Heart left ventricle (tissue), 16 donors: ENCODE measurements around the gene PARD3. TPM values are rescaled to one million over a fixed set of nuclear protein-coding genes. Genes with fewer than 3 reads are reported as not detected.

ENCODE experiments used
- ATAC-seq, 4 donors: fragments of 200-7000 bp; cut with Tn5 transposase; one replicate each; pipeline ENCODE4 v1.9.1; 2020 to 2022; ENCODE audit warnings: moderate library complexity in 4 of 4, mild to moderate bottlenecking in 3 of 4, moderate number of reproducible peaks in 1 of 4
- DNase-seq, 5 donors: peaks; one replicate each; pipeline ENCODE4 v3.0.0-alpha.2; 2020
- H3K27ac ChIP-seq, 12 donors: fragments of 200-600 bp; sonication (generic) in 4 of 12; one replicate each; pipeline versions ENCODE4 v1.5.0 to v1.8.0; 2016 to 2022; ENCODE audit warnings: mild to moderate bottlenecking in 2 of 12
- H3K27me3 ChIP-seq, 9 donors: fragments of 200-600 bp; sonication (generic) in 2 of 9; one replicate each; pipeline versions ENCODE4 v1.5.1 to v1.8.0; 2016 to 2022; ENCODE audit warnings: mild to moderate bottlenecking in 3 of 9
- H3K36me3 ChIP-seq, 9 donors: fragments of 200-600 bp; sonication (generic) in 2 of 9; one replicate each; pipeline versions ENCODE4 v1.5.0 to v1.8.0; 2018 to 2022; ENCODE audit warnings: mild to moderate bottlenecking in 2 of 9
- H3K4me1 ChIP-seq, 12 donors: fragments of 200-600 bp; sonication (generic) in 4 of 12; one replicate each; pipeline versions ENCODE4 v1.5.0 to v1.8.0; 2016 to 2022; ENCODE audit warnings: mild to moderate bottlenecking in 3 of 12
- H3K4me3 ChIP-seq, 12 donors: fragments of 200-600 bp; sonication (generic) in 4 of 12; one replicate each; pipeline versions ENCODE4 v1.5.0 to v1.8.0; 2017 to 2022; ENCODE audit warnings: mild to moderate bottlenecking in 9 of 12, moderate library complexity in 4 of 12
- H3K9me3 ChIP-seq, 12 donors: fragments of 200-600 bp; sonication (generic) in 4 of 12; one replicate each; pipeline versions ENCODE4 v1.5.0 to v1.8.0; 2016 to 2022; ENCODE audit warnings: mild to moderate bottlenecking in 1 of 12
- CTCF ChIP-seq, 12 donors: fragments of 200-600 bp; sonication (generic) in 4 of 12; IDR thresholded peaks; one replicate each; pipeline versions ENCODE4 v1.5.0 to v1.8.0; 2018 to 2022; ENCODE audit warnings: antibody characterized with exemption in 12 of 12, mild to moderate bottlenecking in 5 of 12
- POLR2A ChIP-seq, 2 donors: fragments of 450-650 bp; IDR thresholded peaks; one replicate each; pipeline ENCODE4 v1.6.1; 2017; ENCODE audit warnings: antibody characterized with exemption in 2 of 2, mild to moderate bottlenecking in 2 of 2, moderate library complexity in 2 of 2
- WGBS, 4 donors: extraction: QIAGEN DNeasy Blood & Tissue Kit in 2 of 4; methylation state at CpG; one replicate each; pipeline versions ENCODE4 v1.1.5 to v1.1.7; 2013 to 2018; 5-methylcytosine and 5-hydroxymethylcytosine counted together
- intact Hi-C, 10 donors: fragments of 100-400 bp; cut with DNase I; formaldehyde crosslinking; loops; one replicate each; pipeline versions ENCODE4 v1.11.1 to v1.14.2; 2022
- polyA plus RNA-seq, 2 donors: library from polyadenylated mRNA; stranded (reverse); fragments of 200-250 nt; gene quantifications; one replicate each; pipeline ENCODE4 v1.2.3, GENCODE V29; 2013
- total RNA-seq, 9 donors: library from RNA; depleted of rRNA in 2 of 9; stranded (reverse); fragments of >200 nt in 2 of 9; fragmentation: NEBNext Ultra II Directional in 3 of 9; extraction: Animal tissue kit (Norgen Biotek cat#: 25700) in 3 of 9; gene quantifications; one replicate each; pipeline versions ENCODE4 v1.1.0 to v1.2.4, GENCODE V29; 2016 to 2023
- donor health status: ischemic (EF 13 %, LVEDD 7.1; RV severe dilation, severe dysfunction).
- donor health status: healthy with polysubstance abuse.
- donor health status: DM: no; HTN: yes; CAD: no.
- donor health status: DM: no; HTN: no; CAD: no.
- donor health status: ischemic (EF 25% LVEDD 6.9; RV normal size, moderate dysfunction).
- donor health status: ischemic (EF 25% LVEDD 5.7; RV mildly dilated, moderate dysfunction).
- donor health status: healthy.
- donor health status: DM: yes; HTN: yes; CAD: no.
- donor health status: ischemic (EF 35%, LVEDD 5.7; RV mildly dilated, moderate dysfunction).
- donor health status: nonischemic (EF 11% LVEDD 7.7; RV severe dilation, severe dysfunction).
- donor health status: DM: yes; HTN: yes; CAD: no.
- donor health status: PGD.
- donor health status: ischemic (EF 29% LVEDD 5.4; RV normal size, mild dysfunction).
- donor health status: nonischemic (EF 23%, LVEDD 6.1; RV moderate dilation, normal function).

Gene PARD3
- total and polyA plus RNA-seq, 11 donors: 24.8 to 69.7 (median 33.1) TPM

- peak in 2 of 4 donors; percentile 7 to 30 for ATAC-seq
- no peaks in the 10 kb centered on the region for H3K9me3 ChIP-seq
- no peaks in the 10 kb centered on the region for H3K27me3 ChIP-seq
- intact Hi-C loops: no loop called here
- no peak overlapping the region for H3K4me3 ChIP-seq
- H3K4me1 ChIP-seq: peaks cover 4 to 91% (median 35%) of the 10 kb centered on the region in 12 donors
- DNase-seq: no peak
- no peaks in the 10 kb centered on the region for H3K36me3 ChIP-seq
- H3K27ac ChIP-seq: peak overlapping the region in 11 of 12 donors; percentile 3 to 74 (median 40)
- WGBS, 4 donors: 38 to 61% (median 53%) methylated on average over 3 of the region's 3 CpGs
- TF ChIP-seq CTCF (IDR thresholded peaks at IDR 0.05) (no peak), POLR2A (IDR thresholded peaks at IDR 0.05) (no peak)
Observed at GRCh38 chr10:34706147-34706546, 108.9 kb downstream of the PARD3 start.

DNA sequence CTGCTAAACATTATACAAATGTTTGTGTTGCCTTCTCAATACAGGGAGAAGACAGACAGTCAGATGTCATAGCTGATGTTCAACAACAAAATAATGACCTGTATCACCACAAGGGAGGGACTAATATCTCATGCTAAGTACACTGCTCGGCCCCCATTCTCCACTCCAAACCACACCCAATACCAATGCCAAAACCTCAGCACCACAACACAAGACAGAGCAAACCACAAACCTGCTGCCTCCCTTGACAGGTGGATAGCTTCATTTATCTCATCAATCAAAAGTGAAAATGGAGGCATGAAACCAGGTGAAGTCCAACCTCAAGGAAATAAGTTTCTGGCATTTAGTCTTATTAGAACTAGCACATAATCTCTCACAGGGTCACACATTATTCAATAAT lies 109.5 kb downstream of the PARD3 start:
- DNase-seq (no peak), ATAC-seq (no peak)
- no peaks in the 10 kb centered on the region for H3K36me3 ChIP-seq
- peaks cover 4 to 87% (median 30%) of the 10 kb centered on the region in 12 donors for H3K4me1 ChIP-seq
- H3K4me3 ChIP-seq: no peak overlapping the region
- whole genome bisulfite sequencing, 4 donors: 68 to 70% (median 69%) methylated on average over 1 of the region's 1 CpG
- H3K9me3 ChIP-seq: no peaks in the 10 kb centered on the region
- peak overlapping the region in 11 of 12 donors; percentile 3 to 74 (median 40) for H3K27ac ChIP-seq
- H3K27me3 ChIP-seq: no peaks in the 10 kb centered on the region
- TF ChIP-seq CTCF (IDR thresholded peaks at IDR 0.05) (no peak), POLR2A (IDR thresholded peaks at IDR 0.05) (no peak)
- intact Hi-C loops: no loop called here

GRCh38 chr10:34704526-34705184 lies 110.4 kb downstream of the PARD3 start:
- no peaks in the 10 kb centered on the region for H3K36me3 ChIP-seq
- DNase-seq: no peak
- TF ChIP-seq CTCF (IDR thresholded peaks at IDR 0.05) (no peak), POLR2A (IDR thresholded peaks at IDR 0.05) (no peak)
- H3K4me3 ChIP-seq: no peak overlapping the region
- ATAC-seq: no peak
- H3K27ac ChIP-seq: peak overlapping the region in 3 of 12 donors; percentile 15 to 74 (median 48)
- H3K4me1 ChIP-seq: peaks cover 4 to 84% (median 30%) of the 10 kb centered on the region in 12 donors
- intact Hi-C loops: no loop called here
- WGBS, 4 donors: 47 to 55% (median 48%) methylated on average over 2 of the region's 2 CpGs
- H3K27me3 ChIP-seq: no peaks in the 10 kb centered on the region
- H3K9me3 ChIP-seq: no peaks in the 10 kb centered on the region

- peak overlapping the region in 7 of 12 donors; percentile 3 to 74 (median 22) for H3K27ac ChIP-seq
Observed at GRCh38 chr10:34702982-34703381, 112.1 kb downstream of the PARD3 start.

More at GRCh38 chr10:34702982-34703381, 112.1 kb downstream of the PARD3 start:
- TF ChIP-seq POLR2A (IDR thresholded peaks at IDR 0.05) (no peak), CTCF (IDR thresholded peaks at IDR 0.05) (no peak)
- intact Hi-C loops: no loop called here
- ATAC-seq (peak in 1 of 4 donors; percentile 40), DNase-seq (no peak)
- no peak overlapping the region for H3K4me3 ChIP-seq
- H3K36me3 ChIP-seq: no peaks in the 10 kb centered on the region
- no peaks in the 10 kb centered on the region for H3K9me3 ChIP-seq
- H3K4me1 ChIP-seq: peaks cover 2 to 79% (median 37%) of the 10 kb centered on the region in 12 donors
- 67 to 81% (median 70%) methylated on average over 2 of the region's 2 CpGs for WGBS, 4 donors
- no peaks in the 10 kb centered on the region for H3K27me3 ChIP-seq
